Mesendoderm (in vitro differentiated cells): ENCODE data around the gene PPP1R9B.

Experiments used
- DNase-seq: peaks from one replicate; pipeline ENCODE4 v3.0.0; 2013
- H2AK5ac ChIP-seq: 2 replicates; pipeline ENCODE4 v1.6.1; 2013; ENCODE audit warnings: low read length, inconsistent platforms
- H2BK120ac ChIP-seq: 2 replicates; pipeline ENCODE4 v1.6.1; 2013; ENCODE audit warnings: low read depth, mild to moderate bottlenecking, low read length, moderate library complexity, mixed read lengths
- H2BK15ac ChIP-seq: replicated peaks from 2 replicates; pipeline ENCODE4 v1.6.1; 2013; ENCODE audit warnings: low read depth, mild to moderate bottlenecking, moderate library complexity
- H2BK5ac ChIP-seq: 2 replicates; pipeline ENCODE4 v1.6.1; 2013; ENCODE audit warnings: low read length, inconsistent platforms
- H3K18ac ChIP-seq: 2 replicates; pipeline ENCODE4 v1.6.1; 2013; ENCODE audit warnings: mild to moderate bottlenecking, low read length, mixed read lengths
- H3K23ac ChIP-seq: one replicate; pipeline ENCODE4 v1.6.1; 2013; ENCODE audit warnings: low read length
- H3K27ac ChIP-seq: 2 replicates; pipeline ENCODE4 v1.5.1; 2013; ENCODE audit warnings: low read depth, mild to moderate bottlenecking, inconsistent platforms, low read length, moderate library complexity
- H3K27me3 ChIP-seq: 2 replicates; pipeline ENCODE4 v1.6.1; 2013; ENCODE audit warnings: low read length, control low read depth, mild to moderate bottlenecking, inconsistent platforms; ENCODE audit not compliant: insufficient read depth, poor library complexity
- H3K36me3 ChIP-seq: 2 replicates; pipeline ENCODE4 v1.6.1; 2013; ENCODE audit warnings: low read length, inconsistent platforms; ENCODE audit not compliant: control insufficient read depth, insufficient read depth
- H3K4ac ChIP-seq: one replicate; pipeline ENCODE4 v1.6.1; 2013; ENCODE audit warnings: low read depth, mild to moderate bottlenecking, low read length, moderate library complexity
- H3K4me1 ChIP-seq: 2 replicates; pipeline ENCODE4 v1.6.1; 2013; ENCODE audit warnings: low read depth, low read length, inconsistent platforms; ENCODE audit not compliant: control insufficient read depth
- H3K4me2 ChIP-seq: 2 replicates; pipeline ENCODE4 v1.6.1; 2013; ENCODE audit warnings: low read length
- H3K4me3 ChIP-seq: 2 replicates; pipeline ENCODE4 v1.5.1; 2013; ENCODE audit warnings: mild to moderate bottlenecking, low read length
- H3K56ac ChIP-seq: one replicate; pipeline ENCODE4 v1.6.1; 2013; ENCODE audit warnings: low read length
- H3K79me1 ChIP-seq: 2 replicates; pipeline ENCODE4 v1.6.1; 2013; ENCODE audit warnings: low read length, inconsistent platforms
- H3K79me2 ChIP-seq: 2 replicates; pipeline ENCODE4 v1.6.1; 2013; ENCODE audit warnings: mild to moderate bottlenecking, low read length; ENCODE audit not compliant: control insufficient read depth, insufficient read depth
- H3K9ac ChIP-seq: 2 replicates; pipeline ENCODE4 v1.6.1; 2013; ENCODE audit warnings: low read length, inconsistent platforms
- H4K5ac ChIP-seq: one replicate; pipeline ENCODE4 v1.6.1; 2013; ENCODE audit warnings: low read length
- H4K8ac ChIP-seq: one replicate; pipeline ENCODE4 v1.6.1; 2013; ENCODE audit warnings: low read depth, mild to moderate bottlenecking, control low read depth, low read length, moderate library complexity
- WGBS: extraction: QIAGEN DNeasy Blood & Tissue Kit; methylation state at CpG from one replicate; pipeline ENCODE4 v1.1.7; 2013; ENCODE audit warnings: low lambda C conversion rate, missing lambda C conversion rate; ENCODE audit not compliant: insufficient coverage; ENCODE audit errors: extremely low coverage; 5-methylcytosine and 5-hydroxymethylcytosine counted together

PPP1R9B gene

GRCh38 chr17:50191359-50192143 is 41.1 kb upstream of the PPP1R9B start:
- no peak overlapping the region for H3K4me2 ChIP-seq
- no peak overlapping the region for H3K9ac ChIP-seq
- H3K36me3 ChIP-seq: no peaks in the 10 kb centered on the region
- no peak overlapping the region for H2BK120ac ChIP-seq
- H4K8ac ChIP-seq: no peak overlapping the region
- H2AK5ac ChIP-seq: no peak overlapping the region
- no peak overlapping the region for H2BK15ac ChIP-seq
- H3K27ac ChIP-seq: no peak overlapping the region
- H3K56ac ChIP-seq: no peak overlapping the region
- no peak overlapping the region for H3K18ac ChIP-seq
- no peaks in the 10 kb centered on the region for H3K79me2 ChIP-seq
- H3K23ac ChIP-seq: no peak overlapping the region
- H3K4ac ChIP-seq: no peak overlapping the region
- no peak overlapping the region for H4K5ac ChIP-seq
- no peak overlapping the region for H2BK5ac ChIP-seq
- no peak overlapping the region for H3K4me3 ChIP-seq
- whole genome bisulfite sequencing: no CpG with 5 or more reads among the region's 21 CpGs
- DNase-seq: no peak
- no peaks in the 10 kb centered on the region for H3K27me3 ChIP-seq
- H3K79me1 ChIP-seq: no peaks in the 10 kb centered on the region
- H3K4me1 ChIP-seq: no peaks in the 10 kb centered on the region

GRCh38 chr17:50190603-50191358 is 40.3 kb upstream of the PPP1R9B start:
- Histone ChIP-seq H3K56ac (no peak overlapping the region), H3K4ac (no peak overlapping the region), H3K4me1 (no peaks in the 10 kb centered on the region), H3K27me3 (no peaks in the 10 kb centered on the region), H3K36me3 (no peaks in the 10 kb centered on the region), H3K18ac (no peak overlapping the region), H2BK120ac (no peak overlapping the region), H2AK5ac (no peak overlapping the region), H2BK5ac (no peak overlapping the region), H3K4me2 (no peak overlapping the region), H3K23ac (no peak overlapping the region), H3K79me2 (no peaks in the 10 kb centered on the region), H4K5ac (no peak overlapping the region), H3K27ac (no peak overlapping the region), H3K79me1 (no peaks in the 10 kb centered on the region), H3K4me3 (no peak overlapping the region), H4K8ac (no peak overlapping the region), H3K9ac (no peak overlapping the region), H2BK15ac (no peak overlapping the region)
- no peak for DNase-seq
- WGBS: no CpG with 5 or more reads among the region's 8 CpGs

DNA sequence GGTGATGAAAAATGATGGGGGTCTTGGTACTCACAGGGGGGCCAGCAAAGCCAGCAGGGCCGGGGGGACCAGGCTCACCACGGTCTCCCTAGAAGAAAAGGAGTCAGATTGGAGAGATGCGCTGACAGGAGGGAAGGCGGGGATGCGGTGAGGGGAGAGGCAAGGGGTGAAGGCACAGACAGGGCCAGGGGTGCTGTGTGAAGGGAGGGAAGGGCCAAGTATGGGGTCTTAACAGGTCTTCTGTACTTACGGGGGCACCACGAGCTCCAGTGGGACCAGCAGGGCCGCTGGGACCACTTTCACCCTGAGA is 39.8 kb upstream of the PPP1R9B start:
- Histone ChIP-seq H3K36me3 (no peaks in the 10 kb centered on the region), H2BK5ac (no peak overlapping the region), H3K79me2 (no peaks in the 10 kb centered on the region), H3K23ac (no peak overlapping the region), H4K8ac (no peak overlapping the region), H4K5ac (no peak overlapping the region), H3K56ac (no peak overlapping the region), H3K18ac (no peak overlapping the region), H3K9ac (no peak overlapping the region), H2BK15ac (no peak overlapping the region), H3K4ac (no peak overlapping the region), H2BK120ac (no peak overlapping the region), H3K79me1 (no peaks in the 10 kb centered on the region), H3K4me3 (no peak overlapping the region), H2AK5ac (no peak overlapping the region), H3K27ac (no peak overlapping the region), H3K27me3 (no peaks in the 10 kb centered on the region), H3K4me2 (no peak overlapping the region), H3K4me1 (no peaks in the 10 kb centered on the region)
- DNase-seq: no peak
- WGBS: no CpG with 5 or more reads among the region's 8 CpGs

GRCh38 chr17:50189550-50190292 is 39.2 kb upstream of the PPP1R9B start:
- no CpG with 5 or more reads among the region's 20 CpGs for WGBS
- Histone ChIP-seq H3K4me2 (no peak overlapping the region), H2BK120ac (no peak overlapping the region), H3K23ac (no peak overlapping the region), H2AK5ac (no peak overlapping the region), H3K56ac (no peak overlapping the region), H3K4me1 (no peaks in the 10 kb centered on the region), H3K18ac (no peak overlapping the region), H3K27me3 (no peaks in the 10 kb centered on the region), H3K79me1 (no peaks in the 10 kb centered on the region), H2BK5ac (no peak overlapping the region), H3K4me3 (no peak overlapping the region), H2BK15ac (no peak overlapping the region), H3K27ac (no peak overlapping the region), H3K4ac (no peak overlapping the region), H3K36me3 (no peaks in the 10 kb centered on the region), H3K79me2 (no peaks in the 10 kb centered on the region), H4K8ac (no peak overlapping the region), H4K5ac (no peak overlapping the region), H3K9ac (no peak overlapping the region)
- no peak for DNase-seq

GRCh38 chr17:50188921-50189549 is 38.6 kb upstream of the PPP1R9B start:
- H2AK5ac ChIP-seq: no peak overlapping the region
- no peaks in the 10 kb centered on the region for H3K27me3 ChIP-seq
- no CpG with 5 or more reads among the region's 11 CpGs for WGBS
- peak overlapping the region; percentile 45 for H3K23ac ChIP-seq
- no peak for DNase-seq
- no peak overlapping the region for H3K4me3 ChIP-seq
- no peaks in the 10 kb centered on the region for H3K79me1 ChIP-seq
- H2BK5ac ChIP-seq: no peak overlapping the region
- H3K36me3 ChIP-seq: no peaks in the 10 kb centered on the region
- no peak overlapping the region for H4K8ac ChIP-seq
- H3K4me2 ChIP-seq: no peak overlapping the region
- no peak overlapping the region for H3K9ac ChIP-seq
- H3K4me1 ChIP-seq: no peaks in the 10 kb centered on the region
- H3K56ac ChIP-seq: no peak overlapping the region
- H2BK120ac ChIP-seq: no peak overlapping the region
- no peak overlapping the region for H3K18ac ChIP-seq
- H3K27ac ChIP-seq: no peak overlapping the region
- no peak overlapping the region for H4K5ac ChIP-seq
- no peak overlapping the region for H2BK15ac ChIP-seq
- H3K4ac ChIP-seq: no peak overlapping the region
- H3K79me2 ChIP-seq: no peaks in the 10 kb centered on the region
